Ishikawa (cell line): ENCODE measurements around the gene NNAT.

Experiments
- CEBPB ChIP-seq: IDR thresholded peaks from 2 replicates; pipeline ENCODE4 v1.6.1; 2012
- CREB1 ChIP-seq: IDR thresholded peaks from 2 replicates; pipeline ENCODE4 v1.6.1; 2012; ENCODE audit warnings: low read depth
- EP300 ChIP-seq: IDR thresholded peaks from 2 replicates; pipeline ENCODE4 v1.6.1; 2012; ENCODE audit warnings: borderline replicate concordance
- FOXM1 ChIP-seq: IDR thresholded peaks from 2 replicates; pipeline ENCODE4 v1.6.1; 2012; ENCODE audit warnings: low read depth, borderline replicate concordance
- TAF1 ChIP-seq: IDR thresholded peaks from 2 replicates; pipeline ENCODE4 v1.6.1; 2012; ENCODE audit warnings: low read depth, mild to moderate bottlenecking
- YY1 ChIP-seq: IDR thresholded peaks from 2 replicates; pipeline ENCODE4 v1.6.1; 2012; ENCODE audit warnings: low read depth
- TF ChIP-seq, protein P1 (sequence below): IDR thresholded peaks from 2 replicates; pipeline ENCODE4 v1.6.1; 2012; ENCODE audit warnings: low read depth, mild to moderate bottlenecking
- TF ChIP-seq, protein P2 (sequence below): IDR thresholded peaks from 2 replicates; pipeline ENCODE4 v1.6.1; 2012

DNA sequence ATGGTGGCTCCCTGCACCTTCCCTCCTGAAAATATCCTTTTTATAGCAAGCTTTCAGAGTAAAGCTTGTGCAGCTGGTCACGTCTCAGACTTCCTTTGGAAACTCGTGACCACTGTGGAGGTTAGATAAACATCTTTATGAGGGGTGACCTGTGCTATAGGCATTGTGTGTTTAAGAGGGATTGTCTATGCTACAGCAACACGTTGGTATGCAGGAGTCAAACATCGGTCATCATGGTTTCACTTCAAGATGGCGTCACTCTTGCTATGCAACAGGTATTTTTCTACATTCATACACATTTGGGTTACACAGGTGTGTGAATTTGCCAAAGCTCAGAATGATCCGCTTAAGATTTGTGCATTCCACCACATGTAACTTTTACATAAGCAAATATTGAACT lies 21.2 kb downstream of the NNAT start:
- TF ChIP-seq CREB1: no peak
- no peak for TF ChIP-seq FOXM1
- TF ChIP-seq, protein P1, sequence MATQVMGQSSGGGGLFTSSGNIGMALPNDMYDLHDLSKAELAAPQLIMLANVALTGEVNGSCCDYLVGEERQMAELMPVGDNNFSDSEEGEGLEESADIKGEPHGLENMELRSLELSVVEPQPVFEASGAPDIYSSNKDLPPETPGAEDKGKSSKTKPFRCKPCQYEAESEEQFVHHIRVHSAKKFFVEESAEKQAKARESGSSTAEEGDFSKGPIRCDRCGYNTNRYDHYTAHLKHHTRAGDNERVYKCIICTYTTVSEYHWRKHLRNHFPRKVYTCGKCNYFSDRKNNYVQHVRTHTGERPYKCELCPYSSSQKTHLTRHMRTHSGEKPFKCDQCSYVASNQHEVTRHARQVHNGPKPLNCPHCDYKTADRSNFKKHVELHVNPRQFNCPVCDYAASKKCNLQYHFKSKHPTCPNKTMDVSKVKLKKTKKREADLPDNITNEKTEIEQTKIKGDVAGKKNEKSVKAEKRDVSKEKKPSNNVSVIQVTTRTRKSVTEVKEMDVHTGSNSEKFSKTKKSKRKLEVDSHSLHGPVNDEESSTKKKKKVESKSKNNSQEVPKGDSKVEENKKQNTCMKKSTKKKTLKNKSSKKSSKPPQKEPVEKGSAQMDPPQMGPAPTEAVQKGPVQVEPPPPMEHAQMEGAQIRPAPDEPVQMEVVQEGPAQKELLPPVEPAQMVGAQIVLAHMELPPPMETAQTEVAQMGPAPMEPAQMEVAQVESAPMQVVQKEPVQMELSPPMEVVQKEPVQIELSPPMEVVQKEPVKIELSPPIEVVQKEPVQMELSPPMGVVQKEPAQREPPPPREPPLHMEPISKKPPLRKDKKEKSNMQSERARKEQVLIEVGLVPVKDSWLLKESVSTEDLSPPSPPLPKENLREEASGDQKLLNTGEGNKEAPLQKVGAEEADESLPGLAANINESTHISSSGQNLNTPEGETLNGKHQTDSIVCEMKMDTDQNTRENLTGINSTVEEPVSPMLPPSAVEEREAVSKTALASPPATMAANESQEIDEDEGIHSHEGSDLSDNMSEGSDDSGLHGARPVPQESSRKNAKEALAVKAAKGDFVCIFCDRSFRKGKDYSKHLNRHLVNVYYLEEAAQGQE: no peak
- no peak for TF ChIP-seq TAF1
- no peak for TF ChIP-seq CEBPB
- TF ChIP-seq, protein P2, sequence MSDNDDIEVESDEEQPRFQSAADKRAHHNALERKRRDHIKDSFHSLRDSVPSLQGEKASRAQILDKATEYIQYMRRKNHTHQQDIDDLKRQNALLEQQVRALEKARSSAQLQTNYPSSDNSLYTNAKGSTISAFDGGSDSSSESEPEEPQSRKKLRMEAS: no peak
- no peak for TF ChIP-seq YY1
- no peak for TF ChIP-seq EP300
